ENCODE results near the gene CCSER1. TPM values are rescaled to one million over a fixed set of nuclear protein-coding genes. Genes with fewer than 3 reads are reported as not detected.

The CCSER1 gene
- total RNA-seq, 2 experiments from 2014 or later: not detected

- no peak for ATAC-seq
Measured at GRCh38 chr4:90415116-90415515, 287.9 kb downstream of the CCSER1 start.

DNA sequence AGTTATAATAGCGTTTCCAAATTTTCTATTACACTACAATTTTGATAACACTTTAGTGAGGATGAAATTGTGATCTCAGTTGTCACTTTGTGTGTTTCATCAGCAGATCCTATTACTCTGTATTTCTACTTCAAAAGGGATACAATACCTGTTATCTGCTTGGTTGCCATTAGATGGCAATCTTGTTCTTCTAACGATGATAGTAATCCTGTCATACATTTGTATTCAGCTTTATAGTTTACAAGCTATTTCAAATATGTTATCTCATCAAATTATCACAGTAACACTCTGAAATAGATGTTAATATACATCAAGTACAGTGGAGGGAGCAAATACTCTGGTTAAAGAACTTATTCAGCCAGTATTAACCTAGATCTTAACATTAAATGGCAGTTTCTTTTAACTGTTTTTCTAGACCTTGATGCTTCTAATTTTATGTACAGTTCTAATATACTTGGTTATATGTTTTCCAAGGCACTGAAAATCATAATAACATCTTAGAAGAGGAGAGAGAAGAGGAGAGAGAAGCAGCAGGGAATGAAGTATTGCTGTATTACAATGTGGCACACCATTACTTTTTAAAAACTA, 292.0 kb downstream of the CCSER1 start:
- intact Hi-C loops (cut with micrococcal nuclease): no loop called here
- no peaks in the 10 kb centered on the region for H3K4me1 Mint-ChIP-seq (ENCODE audit: low read depth)
- DNase-seq (no peak), ATAC-seq (no peak)
- H3K9me3 Mint-ChIP-seq: no peaks in the 10 kb centered on the region
- no peaks in the 10 kb centered on the region for H3K27me3 Mint-ChIP-seq
- H3K27ac Mint-ChIP-seq: no peak overlapping the region
- TF ChIP-seq, protein P1, sequence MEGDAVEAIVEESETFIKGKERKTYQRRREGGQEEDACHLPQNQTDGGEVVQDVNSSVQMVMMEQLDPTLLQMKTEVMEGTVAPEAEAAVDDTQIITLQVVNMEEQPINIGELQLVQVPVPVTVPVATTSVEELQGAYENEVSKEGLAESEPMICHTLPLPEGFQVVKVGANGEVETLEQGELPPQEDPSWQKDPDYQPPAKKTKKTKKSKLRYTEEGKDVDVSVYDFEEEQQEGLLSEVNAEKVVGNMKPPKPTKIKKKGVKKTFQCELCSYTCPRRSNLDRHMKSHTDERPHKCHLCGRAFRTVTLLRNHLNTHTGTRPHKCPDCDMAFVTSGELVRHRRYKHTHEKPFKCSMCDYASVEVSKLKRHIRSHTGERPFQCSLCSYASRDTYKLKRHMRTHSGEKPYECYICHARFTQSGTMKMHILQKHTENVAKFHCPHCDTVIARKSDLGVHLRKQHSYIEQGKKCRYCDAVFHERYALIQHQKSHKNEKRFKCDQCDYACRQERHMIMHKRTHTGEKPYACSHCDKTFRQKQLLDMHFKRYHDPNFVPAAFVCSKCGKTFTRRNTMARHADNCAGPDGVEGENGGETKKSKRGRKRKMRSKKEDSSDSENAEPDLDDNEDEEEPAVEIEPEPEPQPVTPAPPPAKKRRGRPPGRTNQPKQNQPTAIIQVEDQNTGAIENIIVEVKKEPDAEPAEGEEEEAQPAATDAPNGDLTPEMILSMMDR (IDR thresholded peaks at IDR 0.05): peak; percentile 63
- H3K4me3 Mint-ChIP-seq: no peak overlapping the region
- no peaks in the 10 kb centered on the region for H3K36me3 Mint-ChIP-seq (ENCODE audit: low read depth)
- CTCF ChIA-PET: no interaction called here
- POLR2A ChIA-PET: no interaction called here

More at GRCh38 chr4:90415116-90415515, 287.9 kb downstream of the CCSER1 start:
- intact Hi-C loops (cut with micrococcal nuclease): no loop called here
- TF ChIP-seq, protein P1 (IDR thresholded peaks at IDR 0.05): no peak
- Mint-ChIP-seq H3K27ac (no peak overlapping the region), H3K36me3 (ENCODE audit: low read depth) (no peaks in the 10 kb centered on the region), H3K27me3 (no peaks in the 10 kb centered on the region), H3K4me3 (no peak overlapping the region), H3K4me1 (ENCODE audit: low read depth) (no peaks in the 10 kb centered on the region), H3K9me3 (no peaks in the 10 kb centered on the region)
- DNase-seq: no peak
- ChIA-PET CTCF (no interaction called here), POLR2A (no interaction called here)

DNA sequence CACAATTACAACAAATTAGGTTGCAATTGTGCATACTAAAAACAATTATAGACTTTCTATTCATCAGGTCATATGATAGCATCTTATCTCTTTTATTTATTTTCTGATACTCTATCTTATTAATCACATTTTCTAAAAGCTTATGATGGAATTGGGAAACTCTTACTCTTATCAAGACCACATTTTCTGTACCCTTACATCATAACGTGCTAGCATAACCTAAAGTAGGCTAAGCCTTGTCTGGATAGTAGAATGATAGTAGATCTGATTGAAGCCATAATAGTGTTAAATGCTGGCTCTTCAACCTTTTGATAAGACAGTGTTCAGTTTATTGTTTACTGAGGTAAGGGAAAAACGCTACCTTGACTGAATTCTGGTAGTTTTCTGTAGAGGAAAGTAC, 294.0 kb downstream of the CCSER1 start:
- Mint-ChIP-seq H3K27ac (no peak overlapping the region), H3K4me1 (ENCODE audit: low read depth) (no peaks in the 10 kb centered on the region), H3K27me3 (no peaks in the 10 kb centered on the region), H3K9me3 (no peaks in the 10 kb centered on the region), H3K4me3 (no peak overlapping the region), H3K36me3 (ENCODE audit: low read depth) (no peaks in the 10 kb centered on the region)
- POLR2A ChIA-PET: no interaction called here
- DNase-seq: no peak
- intact Hi-C loops (cut with micrococcal nuclease): no loop called here
- TF ChIP-seq, protein P1 (IDR thresholded peaks at IDR 0.05): no peak
- CTCF ChIA-PET: no interaction called here
- ATAC-seq: no peak

DNA sequence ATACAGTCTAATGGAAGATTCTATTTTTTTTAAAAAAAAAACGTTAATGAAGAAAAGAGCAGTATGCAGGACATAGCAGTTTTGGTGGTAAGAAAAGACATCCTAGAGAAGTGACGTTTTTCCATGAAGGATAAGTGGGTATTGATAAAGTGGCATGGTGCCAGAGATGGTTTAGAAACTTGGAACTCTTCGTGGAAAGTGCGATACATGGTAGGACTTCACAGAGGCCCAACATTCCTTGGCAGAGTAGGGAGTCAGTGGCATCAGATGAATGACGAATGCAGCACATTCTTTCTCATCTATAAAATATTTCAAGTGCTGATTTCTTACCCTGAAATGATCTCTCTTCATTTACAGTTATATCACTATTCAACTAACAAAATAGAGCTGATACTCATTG, 298.7 kb downstream of the CCSER1 start:
- DNase-seq: no peak
- ChIA-PET POLR2A (no interaction called here), CTCF (interaction anchor here (0.8 kb wide), 1 partner anchor 8 kb away, joined by 3 read pairs; no protein-coding TSS in a partner anchor)
- Mint-ChIP-seq H3K4me1 (ENCODE audit: low read depth) (no peaks in the 10 kb centered on the region), H3K4me3 (no peak overlapping the region), H3K27ac (no peak overlapping the region), H3K9me3 (no peaks in the 10 kb centered on the region), H3K27me3 (no peaks in the 10 kb centered on the region), H3K36me3 (ENCODE audit: low read depth) (no peaks in the 10 kb centered on the region)
- no peak for ATAC-seq
- TF ChIP-seq, protein P1 (IDR thresholded peaks at IDR 0.05): no peak
- intact Hi-C loops (cut with micrococcal nuclease): no loop called here

DNA sequence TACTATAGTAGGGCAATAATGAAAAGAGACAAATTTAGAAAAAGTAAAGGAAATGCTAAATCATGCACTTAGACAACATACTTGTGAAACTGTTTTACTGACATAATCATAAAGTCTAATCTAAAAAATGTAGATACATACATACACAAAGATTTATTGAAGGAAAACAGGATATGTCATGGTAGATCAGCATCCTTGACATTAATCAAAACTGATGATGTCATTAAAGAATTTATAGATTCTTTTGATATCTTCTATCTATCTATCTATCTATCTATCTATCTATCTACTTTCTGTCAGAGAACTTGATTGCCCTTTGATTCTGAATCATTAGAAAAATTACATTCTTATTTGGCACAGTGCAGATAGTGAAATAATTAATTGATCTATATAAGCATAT, 311.3 kb downstream of the CCSER1 start:
- CTCF ChIA-PET: no interaction called here

More for the DNA sequence above, 311.3 kb downstream of the CCSER1 start:
- Mint-ChIP-seq H3K27ac (no peak overlapping the region), H3K4me1 (ENCODE audit: low read depth) (no peaks in the 10 kb centered on the region), H3K27me3 (no peaks in the 10 kb centered on the region), H3K9me3 (no peaks in the 10 kb centered on the region), H3K36me3 (ENCODE audit: low read depth) (no peaks in the 10 kb centered on the region), H3K4me3 (no peak overlapping the region)
- POLR2A ChIA-PET: no interaction called here
- no peak for ATAC-seq
- TF ChIP-seq, protein P1 (IDR thresholded peaks at IDR 0.05): no peak
- no peak for DNase-seq
- intact Hi-C loops (cut with micrococcal nuclease): no loop called here

All from activated CD8-positive, alpha-beta T cell treated with anti-CD3 and anti-CD28 coated beads for 36 hours (primary cell).